ENCODE measurements around the gene ABLIM3.

- TF ChIP-seq, protein P1, sequence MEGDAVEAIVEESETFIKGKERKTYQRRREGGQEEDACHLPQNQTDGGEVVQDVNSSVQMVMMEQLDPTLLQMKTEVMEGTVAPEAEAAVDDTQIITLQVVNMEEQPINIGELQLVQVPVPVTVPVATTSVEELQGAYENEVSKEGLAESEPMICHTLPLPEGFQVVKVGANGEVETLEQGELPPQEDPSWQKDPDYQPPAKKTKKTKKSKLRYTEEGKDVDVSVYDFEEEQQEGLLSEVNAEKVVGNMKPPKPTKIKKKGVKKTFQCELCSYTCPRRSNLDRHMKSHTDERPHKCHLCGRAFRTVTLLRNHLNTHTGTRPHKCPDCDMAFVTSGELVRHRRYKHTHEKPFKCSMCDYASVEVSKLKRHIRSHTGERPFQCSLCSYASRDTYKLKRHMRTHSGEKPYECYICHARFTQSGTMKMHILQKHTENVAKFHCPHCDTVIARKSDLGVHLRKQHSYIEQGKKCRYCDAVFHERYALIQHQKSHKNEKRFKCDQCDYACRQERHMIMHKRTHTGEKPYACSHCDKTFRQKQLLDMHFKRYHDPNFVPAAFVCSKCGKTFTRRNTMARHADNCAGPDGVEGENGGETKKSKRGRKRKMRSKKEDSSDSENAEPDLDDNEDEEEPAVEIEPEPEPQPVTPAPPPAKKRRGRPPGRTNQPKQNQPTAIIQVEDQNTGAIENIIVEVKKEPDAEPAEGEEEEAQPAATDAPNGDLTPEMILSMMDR (IDR thresholded peaks at IDR 0.05) = no peak
- no peak for TF ChIP-seq POLR2A (IDR thresholded peaks at IDR 0.05)
Measured at GRCh38 chr5:149280802-149281201, 139.5 kb downstream of the ABLIM3 start.

Data from Peyer's patch (tissue), 4 donors.